Measurements from ENCODE around the gene NACAD.
"Not testable (repeated sequence)": the region's sequence is repeated elsewhere in the genome, so short reads cannot be mapped to it uniquely, and the experiment has no call there.

The NACAD gene

GRCh38 chr7:45036317-45036716 lies 52.5 kb downstream of the NACAD start:
- no peak overlapping the region for H3K4me3 ChIP-seq (ENCODE audit: low read length)
- TF ChIP-seq CTCF (conservative IDR thresholded peaks at IDR 0.05; ENCODE audit: low read depth, low read length): no peak
- no peak for DNase-seq (ENCODE audit: low read depth)

GRCh38 chr7:45035893-45036292 lies 52.9 kb downstream of the NACAD start:
- H3K4me3 ChIP-seq (ENCODE audit: low read length): no peak overlapping the region
- DNase-seq (ENCODE audit: low read depth): no peak
- TF ChIP-seq CTCF (conservative IDR thresholded peaks at IDR 0.05; ENCODE audit: low read depth, low read length): no peak

- DNase-seq (ENCODE audit: low read depth): no peak
- H3K4me3 ChIP-seq (ENCODE audit: low read length): no peak overlapping the region
- no peak for TF ChIP-seq CTCF (conservative IDR thresholded peaks at IDR 0.05; ENCODE audit: low read depth, low read length)
Observed at GRCh38 chr7:45035371-45035770, 53.4 kb downstream of the NACAD start.

GRCh38 chr7:45034710-45035109 lies 54.1 kb downstream of the NACAD start:
- not testable (repeated sequence) for DNase-seq (ENCODE audit: low read depth); H3K4me3 ChIP-seq (ENCODE audit: low read length)

- no peak for DNase-seq (ENCODE audit: low read depth)
- TF ChIP-seq CTCF (conservative IDR thresholded peaks at IDR 0.05; ENCODE audit: low read depth, low read length): no peak
- H3K4me3 ChIP-seq (ENCODE audit: low read length): no peak overlapping the region
Observed at GRCh38 chr7:45033931-45034290, 54.9 kb downstream of the NACAD start.

GRCh38 chr7:45033261-45033930 lies 55.4 kb downstream of the NACAD start:
- DNase-seq (ENCODE audit: low read depth): no peak
- H3K4me3 ChIP-seq (ENCODE audit: low read length): no peak overlapping the region
- no peak for TF ChIP-seq CTCF (conservative IDR thresholded peaks at IDR 0.05; ENCODE audit: low read depth, low read length)

- no peak for TF ChIP-seq CTCF (conservative IDR thresholded peaks at IDR 0.05; ENCODE audit: low read depth, low read length)
- H3K4me3 ChIP-seq (ENCODE audit: low read length): no peak overlapping the region
- DNase-seq (ENCODE audit: low read depth): no peak
Observed at GRCh38 chr7:45032421-45032820, 56.3 kb downstream of the NACAD start.

GRCh38 chr7:45031829-45032228 lies 56.9 kb downstream of the NACAD start:
- TF ChIP-seq CTCF (conservative IDR thresholded peaks at IDR 0.05; ENCODE audit: low read depth, low read length): no peak
- H3K4me3 ChIP-seq (ENCODE audit: low read length): no peak overlapping the region

More at GRCh38 chr7:45031829-45032228, 56.9 kb downstream of the NACAD start:
- no peak for DNase-seq (ENCODE audit: low read depth)

All from retinal pigment epithelial cell (primary cell).